Gastrocnemius medialis (tissue), 4 donors: ENCODE data around the gene CCBE1.

Source experiments
- POLR2A ChIP-seq, 2 donors: fragments of 450-650 bp; IDR thresholded peaks; one replicate each; pipeline ENCODE4 v1.6.1; 2017; ENCODE audit warnings: antibody characterized with exemption in 2 of 2, mild to moderate bottlenecking in 2 of 2, moderate library complexity in 2 of 2
- TF ChIP-seq, protein P1 (sequence below), 5 experiments: fragments of 450-650 bp in 3 of 5; fragments of 200-600 bp in 2 of 5; sonication (generic) in 2 of 5; IDR thresholded peaks in 4 of 5; conservative IDR thresholded peaks in 1 of 5; 1 replicate in 4 of 5; 2 replicates in 1 of 5; pipeline ENCODE4 v1.5.1; 2016 to 2019; ENCODE audit warnings: antibody characterized with exemption in 5 of 5, mild to moderate bottlenecking in 3 of 5, moderate library complexity in 3 of 5

- TF ChIP-seq, protein P1, sequence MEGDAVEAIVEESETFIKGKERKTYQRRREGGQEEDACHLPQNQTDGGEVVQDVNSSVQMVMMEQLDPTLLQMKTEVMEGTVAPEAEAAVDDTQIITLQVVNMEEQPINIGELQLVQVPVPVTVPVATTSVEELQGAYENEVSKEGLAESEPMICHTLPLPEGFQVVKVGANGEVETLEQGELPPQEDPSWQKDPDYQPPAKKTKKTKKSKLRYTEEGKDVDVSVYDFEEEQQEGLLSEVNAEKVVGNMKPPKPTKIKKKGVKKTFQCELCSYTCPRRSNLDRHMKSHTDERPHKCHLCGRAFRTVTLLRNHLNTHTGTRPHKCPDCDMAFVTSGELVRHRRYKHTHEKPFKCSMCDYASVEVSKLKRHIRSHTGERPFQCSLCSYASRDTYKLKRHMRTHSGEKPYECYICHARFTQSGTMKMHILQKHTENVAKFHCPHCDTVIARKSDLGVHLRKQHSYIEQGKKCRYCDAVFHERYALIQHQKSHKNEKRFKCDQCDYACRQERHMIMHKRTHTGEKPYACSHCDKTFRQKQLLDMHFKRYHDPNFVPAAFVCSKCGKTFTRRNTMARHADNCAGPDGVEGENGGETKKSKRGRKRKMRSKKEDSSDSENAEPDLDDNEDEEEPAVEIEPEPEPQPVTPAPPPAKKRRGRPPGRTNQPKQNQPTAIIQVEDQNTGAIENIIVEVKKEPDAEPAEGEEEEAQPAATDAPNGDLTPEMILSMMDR (IDR thresholded peaks at IDR 0.05 in 4 of 5, conservative IDR thresholded peaks at IDR 0.05 in 1 of 5): no peak
- TF ChIP-seq POLR2A (IDR thresholded peaks at IDR 0.05): no peak
These were observed 117.7 kb downstream of the CCBE1 start for GRCh38 chr18:59579509-59579908.
